Neural cell (in vitro differentiated cells): ENCODE results near the gene GDPD4.

ENCODE experiments used
- EP300 ChIP-seq: fragments of 450-650 bp; conservative IDR thresholded peaks from 2 replicates; pipeline ENCODE4 v1.6.1; 2014; ENCODE audit warnings: antibody characterized with exemption, mild to moderate bottlenecking, moderate library complexity; ENCODE audit not compliant: poor library complexity, severe bottlenecking
- EZH2 ChIP-seq: fragments of 200-600, 300-800 bp; shearing (Covaris generic), sonication (generic); IDR thresholded peaks from 2 replicates; pipeline ENCODE4 v1.6.1; 2014; ENCODE audit warnings: antibody characterized with exemption, low read length, borderline replicate concordance, mild to moderate bottlenecking; ENCODE audit not compliant: insufficient read depth, poor library complexity, severe bottlenecking
- POLR2AphosphoS5 ChIP-seq: IDR thresholded peaks from 2 replicates; pipeline ENCODE4 v1.6.1; 2012
- RAD21 ChIP-seq: fragments of 450-650 bp; conservative IDR thresholded peaks from 2 replicates; pipeline ENCODE4 v1.6.1; 2014; ENCODE audit warnings: antibody characterized with exemption, mild to moderate bottlenecking, moderate library complexity
- SMC3 ChIP-seq: fragments of 450-650 bp; conservative IDR thresholded peaks from 2 replicates; pipeline ENCODE4 v1.6.1; 2014; ENCODE audit warnings: antibody characterized with exemption, mild to moderate bottlenecking, moderate library complexity; ENCODE audit not compliant: poor library complexity
- TAF1 ChIP-seq: IDR thresholded peaks from 2 replicates; pipeline ENCODE4 v1.6.1; 2012; ENCODE audit warnings: low read depth
- TF ChIP-seq, protein P1 (sequence below): fragments of 450-650 bp; IDR thresholded peaks from 2 replicates; pipeline ENCODE4 v1.5.1; 2014; ENCODE audit warnings: antibody characterized with exemption, mild to moderate bottlenecking, moderate library complexity; ENCODE audit not compliant: poor library complexity, severe bottlenecking
- TF ChIP-seq, protein P2 (sequence below): IDR thresholded peaks from 2 replicates; pipeline ENCODE4 v1.6.1; 2012; ENCODE audit warnings: borderline replicate concordance

DNA sequence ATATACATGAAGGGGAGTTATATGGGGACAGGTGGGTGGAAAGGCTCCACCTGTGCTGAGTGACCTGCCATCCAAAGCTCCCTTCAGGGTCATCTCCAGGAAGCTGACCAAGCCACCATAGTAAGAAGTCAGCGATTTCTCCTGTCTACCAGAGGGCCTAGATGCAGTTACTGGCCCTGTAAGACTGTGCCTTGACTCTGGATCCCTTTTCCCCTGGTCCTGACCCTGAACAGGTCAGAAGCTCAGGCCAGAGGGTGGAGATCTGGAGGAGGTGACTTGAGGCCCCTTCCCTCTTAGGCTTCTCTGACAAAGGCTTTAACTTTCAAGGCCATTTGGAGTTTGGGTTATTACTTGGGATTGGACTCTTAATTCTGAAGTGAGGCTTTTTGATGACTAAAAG, 69.7 kb downstream of the GDPD4 start:
- no peak for TF ChIP-seq POLR2AphosphoS5
- TF ChIP-seq, protein P1, sequence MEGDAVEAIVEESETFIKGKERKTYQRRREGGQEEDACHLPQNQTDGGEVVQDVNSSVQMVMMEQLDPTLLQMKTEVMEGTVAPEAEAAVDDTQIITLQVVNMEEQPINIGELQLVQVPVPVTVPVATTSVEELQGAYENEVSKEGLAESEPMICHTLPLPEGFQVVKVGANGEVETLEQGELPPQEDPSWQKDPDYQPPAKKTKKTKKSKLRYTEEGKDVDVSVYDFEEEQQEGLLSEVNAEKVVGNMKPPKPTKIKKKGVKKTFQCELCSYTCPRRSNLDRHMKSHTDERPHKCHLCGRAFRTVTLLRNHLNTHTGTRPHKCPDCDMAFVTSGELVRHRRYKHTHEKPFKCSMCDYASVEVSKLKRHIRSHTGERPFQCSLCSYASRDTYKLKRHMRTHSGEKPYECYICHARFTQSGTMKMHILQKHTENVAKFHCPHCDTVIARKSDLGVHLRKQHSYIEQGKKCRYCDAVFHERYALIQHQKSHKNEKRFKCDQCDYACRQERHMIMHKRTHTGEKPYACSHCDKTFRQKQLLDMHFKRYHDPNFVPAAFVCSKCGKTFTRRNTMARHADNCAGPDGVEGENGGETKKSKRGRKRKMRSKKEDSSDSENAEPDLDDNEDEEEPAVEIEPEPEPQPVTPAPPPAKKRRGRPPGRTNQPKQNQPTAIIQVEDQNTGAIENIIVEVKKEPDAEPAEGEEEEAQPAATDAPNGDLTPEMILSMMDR: no peak
- no peak for TF ChIP-seq EZH2
- no peak for TF ChIP-seq EP300
- TF ChIP-seq SMC3: no peak
- TF ChIP-seq, protein P2, sequence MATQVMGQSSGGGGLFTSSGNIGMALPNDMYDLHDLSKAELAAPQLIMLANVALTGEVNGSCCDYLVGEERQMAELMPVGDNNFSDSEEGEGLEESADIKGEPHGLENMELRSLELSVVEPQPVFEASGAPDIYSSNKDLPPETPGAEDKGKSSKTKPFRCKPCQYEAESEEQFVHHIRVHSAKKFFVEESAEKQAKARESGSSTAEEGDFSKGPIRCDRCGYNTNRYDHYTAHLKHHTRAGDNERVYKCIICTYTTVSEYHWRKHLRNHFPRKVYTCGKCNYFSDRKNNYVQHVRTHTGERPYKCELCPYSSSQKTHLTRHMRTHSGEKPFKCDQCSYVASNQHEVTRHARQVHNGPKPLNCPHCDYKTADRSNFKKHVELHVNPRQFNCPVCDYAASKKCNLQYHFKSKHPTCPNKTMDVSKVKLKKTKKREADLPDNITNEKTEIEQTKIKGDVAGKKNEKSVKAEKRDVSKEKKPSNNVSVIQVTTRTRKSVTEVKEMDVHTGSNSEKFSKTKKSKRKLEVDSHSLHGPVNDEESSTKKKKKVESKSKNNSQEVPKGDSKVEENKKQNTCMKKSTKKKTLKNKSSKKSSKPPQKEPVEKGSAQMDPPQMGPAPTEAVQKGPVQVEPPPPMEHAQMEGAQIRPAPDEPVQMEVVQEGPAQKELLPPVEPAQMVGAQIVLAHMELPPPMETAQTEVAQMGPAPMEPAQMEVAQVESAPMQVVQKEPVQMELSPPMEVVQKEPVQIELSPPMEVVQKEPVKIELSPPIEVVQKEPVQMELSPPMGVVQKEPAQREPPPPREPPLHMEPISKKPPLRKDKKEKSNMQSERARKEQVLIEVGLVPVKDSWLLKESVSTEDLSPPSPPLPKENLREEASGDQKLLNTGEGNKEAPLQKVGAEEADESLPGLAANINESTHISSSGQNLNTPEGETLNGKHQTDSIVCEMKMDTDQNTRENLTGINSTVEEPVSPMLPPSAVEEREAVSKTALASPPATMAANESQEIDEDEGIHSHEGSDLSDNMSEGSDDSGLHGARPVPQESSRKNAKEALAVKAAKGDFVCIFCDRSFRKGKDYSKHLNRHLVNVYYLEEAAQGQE: no peak
- no peak for TF ChIP-seq RAD21
- TF ChIP-seq TAF1: no peak
